Loucy (cell line): ENCODE data around the gene HS3ST2.
A peak's percentile ranks its signal among the peaks of the same experiment; 100 is the strongest.

Experiments used
- H2AFZ ChIP-seq: fragments of 200-600 bp; sonication (generic); 2 replicates; pipeline ENCODE4 v1.6.0; 2016; ENCODE audit warnings: antibody characterized with exemption, mild to moderate bottlenecking, low read length, moderate library complexity
- H3F3A ChIP-seq: fragments of 200-600 bp; 2 replicates; pipeline ENCODE4 v1.6.0; 2016; ENCODE audit warnings: antibody characterized with exemption, low read depth, mild to moderate bottlenecking
- H3K27me3 ChIP-seq: fragments of 200-600 bp; sonication (generic); 2 replicates; pipeline ENCODE4 v1.6.1; 2014; ENCODE audit warnings: low read length, mild to moderate bottlenecking; ENCODE audit not compliant: insufficient read depth, poor library complexity, severe bottlenecking
- H3K36me3 ChIP-seq: fragments of 200-600 bp; sonication (generic); 2 replicates; pipeline ENCODE4 v1.6.1; 2016; ENCODE audit warnings: low read length; ENCODE audit not compliant: insufficient read depth
- H3K4me1 ChIP-seq: fragments of 200-600 bp; sonication (generic); 2 replicates; pipeline ENCODE4 v1.5.1; 2014; ENCODE audit warnings: low read length, mild to moderate bottlenecking; ENCODE audit not compliant: insufficient read depth, poor library complexity, severe bottlenecking
- H3K4me2 ChIP-seq: fragments of 200-600 bp; sonication (generic); 2 replicates; pipeline ENCODE4 v1.6.0; 2014; ENCODE audit warnings: antibody characterized with exemption, low read length, low read depth, mild to moderate bottlenecking; ENCODE audit not compliant: poor library complexity, severe bottlenecking
- H3K4me3 ChIP-seq: fragments of 200-600 bp; sonication (generic); 2 replicates; pipeline ENCODE4 v1.5.1; 2014; ENCODE audit warnings: low read length, mild to moderate bottlenecking, mixed read lengths; ENCODE audit not compliant: poor library complexity, severe bottlenecking
- H3K79me2 ChIP-seq: fragments of 200-600 bp; sonication (generic); 2 replicates; pipeline ENCODE4 v1.6.1; 2014; ENCODE audit warnings: low read length; ENCODE audit not compliant: insufficient read depth
- H3K9ac ChIP-seq: fragments of 200-600 bp; sonication (generic); 2 replicates; pipeline ENCODE4 v1.6.0; 2014; ENCODE audit warnings: mild to moderate bottlenecking, low read depth, low read length, moderate library complexity; ENCODE audit not compliant: poor library complexity, severe bottlenecking
- H3K9me2 ChIP-seq: fragments of 200-600 bp; sonication (generic); replicated peaks from 2 replicates; pipeline ENCODE4 v1.6.1; 2016; ENCODE audit warnings: low read depth, low read length, mixed read lengths
- H3K9me3 ChIP-seq: fragments of 200-600 bp; sonication (generic); 2 replicates; pipeline ENCODE4 v1.6.1; 2014; ENCODE audit warnings: mild to moderate bottlenecking, antibody characterized with exemption, low read length, low read depth; ENCODE audit not compliant: insufficient read depth
- H4K20me1 ChIP-seq: fragments of 200-600 bp; sonication (generic); 2 replicates; pipeline ENCODE4 v1.6.0; 2014; ENCODE audit warnings: antibody characterized with exemption, low read length, mild to moderate bottlenecking; ENCODE audit not compliant: insufficient read depth, poor library complexity, severe bottlenecking
- EZH2phosphoT487 ChIP-seq: fragments of 200-600 bp; IDR thresholded peaks from 2 replicates; pipeline ENCODE4 v1.6.1; 2018; ENCODE audit warnings: antibody characterized with exemption, mild to moderate bottlenecking, moderate library complexity, borderline replicate concordance
- TF ChIP-seq, protein P1 (sequence below): fragments of 200-600 bp; sonication (generic); conservative IDR thresholded peaks from 2 replicates; pipeline ENCODE4 v1.5.1; 2014; ENCODE audit warnings: mild to moderate bottlenecking, antibody characterized with exemption, low read length

The HS3ST2 gene

DNA sequence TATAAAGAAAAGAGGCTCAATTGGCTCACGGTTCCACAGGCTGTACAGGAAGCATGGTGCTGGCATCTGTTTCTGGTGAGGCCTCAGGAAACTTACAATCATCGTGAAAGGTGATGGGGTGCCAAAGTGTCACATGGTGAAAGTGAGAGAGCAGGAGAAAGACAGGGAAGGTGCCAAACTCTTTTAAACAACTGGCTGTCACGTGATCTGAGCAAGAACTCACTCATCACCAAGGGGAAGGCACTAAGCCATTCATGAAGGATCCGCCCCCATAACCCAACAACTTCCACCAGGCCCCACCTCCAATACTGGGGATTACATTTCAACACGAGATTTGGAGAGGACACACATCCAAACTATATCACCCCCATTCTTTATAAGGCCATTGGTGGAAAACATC lies 28.4 kb upstream of the HS3ST2 start:
- H3K9me2 ChIP-seq, result no peaks in the 10 kb centered on the region
- no peaks in the 10 kb centered on the region for H4K20me1 ChIP-seq
- no peak for TF ChIP-seq EZH2phosphoT487
- TF ChIP-seq, protein P1, sequence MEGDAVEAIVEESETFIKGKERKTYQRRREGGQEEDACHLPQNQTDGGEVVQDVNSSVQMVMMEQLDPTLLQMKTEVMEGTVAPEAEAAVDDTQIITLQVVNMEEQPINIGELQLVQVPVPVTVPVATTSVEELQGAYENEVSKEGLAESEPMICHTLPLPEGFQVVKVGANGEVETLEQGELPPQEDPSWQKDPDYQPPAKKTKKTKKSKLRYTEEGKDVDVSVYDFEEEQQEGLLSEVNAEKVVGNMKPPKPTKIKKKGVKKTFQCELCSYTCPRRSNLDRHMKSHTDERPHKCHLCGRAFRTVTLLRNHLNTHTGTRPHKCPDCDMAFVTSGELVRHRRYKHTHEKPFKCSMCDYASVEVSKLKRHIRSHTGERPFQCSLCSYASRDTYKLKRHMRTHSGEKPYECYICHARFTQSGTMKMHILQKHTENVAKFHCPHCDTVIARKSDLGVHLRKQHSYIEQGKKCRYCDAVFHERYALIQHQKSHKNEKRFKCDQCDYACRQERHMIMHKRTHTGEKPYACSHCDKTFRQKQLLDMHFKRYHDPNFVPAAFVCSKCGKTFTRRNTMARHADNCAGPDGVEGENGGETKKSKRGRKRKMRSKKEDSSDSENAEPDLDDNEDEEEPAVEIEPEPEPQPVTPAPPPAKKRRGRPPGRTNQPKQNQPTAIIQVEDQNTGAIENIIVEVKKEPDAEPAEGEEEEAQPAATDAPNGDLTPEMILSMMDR, result no peak
- H3K9me3 ChIP-seq, result no peaks in the 10 kb centered on the region
- H2AFZ ChIP-seq, result no peak overlapping the region
- H3K79me2 ChIP-seq, result no peaks in the 10 kb centered on the region
- H3K4me3 ChIP-seq, result no peak overlapping the region
- H3K4me1 ChIP-seq, result peaks cover 89% of the 10 kb centered on the region
- no peaks in the 10 kb centered on the region for H3K36me3 ChIP-seq
- peak overlapping the region; percentile 69 for H3K9ac ChIP-seq
- no peaks in the 10 kb centered on the region for H3K27me3 ChIP-seq
- peaks cover 36% of the 10 kb centered on the region for H3F3A ChIP-seq
- H3K4me2 ChIP-seq, result peak overlapping the region; percentile 60

GRCh38 chr16:22786284-22786683 lies 27.7 kb upstream of the HS3ST2 start:
- TF ChIP-seq EZH2phosphoT487, result no peak
- TF ChIP-seq, protein P1, result no peak
- H3K4me1 ChIP-seq, result peaks cover 87% of the 10 kb centered on the region
- H3K4me3 ChIP-seq, result no peak overlapping the region
- H3K36me3 ChIP-seq, result no peaks in the 10 kb centered on the region
- no peaks in the 10 kb centered on the region for H3K27me3 ChIP-seq
- no peaks in the 10 kb centered on the region for H3K9me2 ChIP-seq
- H3K9me3 ChIP-seq, result no peaks in the 10 kb centered on the region
- no peak overlapping the region for H2AFZ ChIP-seq
- no peaks in the 10 kb centered on the region for H4K20me1 ChIP-seq
- H3F3A ChIP-seq, result peaks cover 36% of the 10 kb centered on the region
- H3K9ac ChIP-seq, result peak overlapping the region; percentile 4
- H3K79me2 ChIP-seq, result no peaks in the 10 kb centered on the region
- peak overlapping the region; percentile 60 for H3K4me2 ChIP-seq

GRCh38 chr16:22786691-22787090 lies 27.3 kb upstream of the HS3ST2 start:
- H3K79me2 ChIP-seq, result no peaks in the 10 kb centered on the region
- no peaks in the 10 kb centered on the region for H3K9me3 ChIP-seq
- TF ChIP-seq, protein P1, result no peak
- TF ChIP-seq EZH2phosphoT487, result no peak
- H3K9me2 ChIP-seq, result no peaks in the 10 kb centered on the region
- no peaks in the 10 kb centered on the region for H3K36me3 ChIP-seq
- H4K20me1 ChIP-seq, result no peaks in the 10 kb centered on the region
- H3K27me3 ChIP-seq, result no peaks in the 10 kb centered on the region
- H3F3A ChIP-seq, result peaks cover 35% of the 10 kb centered on the region
- H3K4me1 ChIP-seq, result peaks cover 83% of the 10 kb centered on the region
- no peak overlapping the region for H2AFZ ChIP-seq
- H3K4me2 ChIP-seq, result no peak overlapping the region
- H3K4me3 ChIP-seq, result no peak overlapping the region
- peak overlapping the region; percentile 4 for H3K9ac ChIP-seq
